Nephron progenitor cell (in vitro differentiated cells): ENCODE data around the gene SETMAR.

ENCODE experiments used
- DNase-seq: peaks from one replicate; pipeline ENCODE4 v3.0.0; 2021
- H3K27ac Mint-ChIP-seq: 2 replicates; pipeline ENCODE4 v1.8.0; 2021; ENCODE audit warnings: mild to moderate bottlenecking, moderate library complexity, mixed read lengths
- H3K27me3 Mint-ChIP-seq: 2 replicates; pipeline ENCODE4 v1.8.0; 2021; ENCODE audit warnings: mild to moderate bottlenecking, low read depth, mixed read lengths; ENCODE audit not compliant: poor library complexity
- H3K36me3 Mint-ChIP-seq: 2 replicates; pipeline ENCODE4 v1.8.0; 2021; ENCODE audit warnings: low read depth, mixed read lengths
- H3K4me1 Mint-ChIP-seq: 2 replicates; pipeline ENCODE4 v1.8.0; 2021; ENCODE audit warnings: mixed read lengths
- H3K4me3 Mint-ChIP-seq: 2 replicates; pipeline ENCODE4 v1.8.0; 2021; ENCODE audit warnings: mild to moderate bottlenecking, moderate library complexity, mixed read lengths
- H3K9me3 Mint-ChIP-seq: 2 replicates; pipeline ENCODE4 v1.8.0; 2021; ENCODE audit warnings: mild to moderate bottlenecking, moderate library complexity, mixed read lengths
- TF ChIP-seq, protein P1 (sequence below): fragments of 200-600 bp; sonication (generic); IDR thresholded peaks from 2 replicates; pipeline ENCODE4 v1.5.0; 2021; ENCODE audit warnings: antibody characterized with exemption

SETMAR gene

GRCh38 chr3:4332111-4332510 lies 28.9 kb downstream of the SETMAR start:
- no peak overlapping the region for H3K4me3 Mint-ChIP-seq
- H3K4me1 Mint-ChIP-seq = peaks cover 10% of the 10 kb centered on the region
- H3K27ac Mint-ChIP-seq = no peak overlapping the region
- H3K27me3 Mint-ChIP-seq = no peaks in the 10 kb centered on the region
- H3K9me3 Mint-ChIP-seq = peaks cover 54% of the 10 kb centered on the region
- TF ChIP-seq, protein P1, sequence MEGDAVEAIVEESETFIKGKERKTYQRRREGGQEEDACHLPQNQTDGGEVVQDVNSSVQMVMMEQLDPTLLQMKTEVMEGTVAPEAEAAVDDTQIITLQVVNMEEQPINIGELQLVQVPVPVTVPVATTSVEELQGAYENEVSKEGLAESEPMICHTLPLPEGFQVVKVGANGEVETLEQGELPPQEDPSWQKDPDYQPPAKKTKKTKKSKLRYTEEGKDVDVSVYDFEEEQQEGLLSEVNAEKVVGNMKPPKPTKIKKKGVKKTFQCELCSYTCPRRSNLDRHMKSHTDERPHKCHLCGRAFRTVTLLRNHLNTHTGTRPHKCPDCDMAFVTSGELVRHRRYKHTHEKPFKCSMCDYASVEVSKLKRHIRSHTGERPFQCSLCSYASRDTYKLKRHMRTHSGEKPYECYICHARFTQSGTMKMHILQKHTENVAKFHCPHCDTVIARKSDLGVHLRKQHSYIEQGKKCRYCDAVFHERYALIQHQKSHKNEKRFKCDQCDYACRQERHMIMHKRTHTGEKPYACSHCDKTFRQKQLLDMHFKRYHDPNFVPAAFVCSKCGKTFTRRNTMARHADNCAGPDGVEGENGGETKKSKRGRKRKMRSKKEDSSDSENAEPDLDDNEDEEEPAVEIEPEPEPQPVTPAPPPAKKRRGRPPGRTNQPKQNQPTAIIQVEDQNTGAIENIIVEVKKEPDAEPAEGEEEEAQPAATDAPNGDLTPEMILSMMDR = no peak
- H3K36me3 Mint-ChIP-seq = peaks cover 41% of the 10 kb centered on the region
- no peak for DNase-seq

DNA sequence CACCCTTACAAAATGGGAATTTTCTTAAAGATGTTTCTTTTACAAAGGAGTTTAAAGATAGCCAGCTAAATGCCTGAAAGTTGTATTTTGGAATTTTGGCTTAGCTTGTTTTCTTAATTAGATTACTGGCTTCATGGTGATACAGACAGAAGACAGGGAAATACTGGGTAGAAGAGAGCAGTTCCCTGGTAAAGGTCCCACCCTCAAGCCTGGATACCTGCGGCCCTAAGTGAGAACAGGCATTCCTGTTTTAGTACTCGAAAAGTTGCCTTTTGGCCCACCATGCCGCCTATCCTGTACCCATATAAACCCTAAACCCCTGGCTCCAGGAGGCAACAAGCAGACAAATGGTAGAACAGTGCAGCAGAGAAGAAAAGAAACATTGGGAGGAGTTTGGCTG lies 29.4 kb downstream of the SETMAR start:
- Mint-ChIP-seq H3K27ac (no peak overlapping the region), H3K4me1 (peaks cover 14% of the 10 kb centered on the region), H3K36me3 (peaks cover 38% of the 10 kb centered on the region), H3K27me3 (no peaks in the 10 kb centered on the region), H3K9me3 (peaks cover 50% of the 10 kb centered on the region), H3K4me3 (no peak overlapping the region)
- DNase-seq = no peak
- TF ChIP-seq, protein P1 = no peak

DNA sequence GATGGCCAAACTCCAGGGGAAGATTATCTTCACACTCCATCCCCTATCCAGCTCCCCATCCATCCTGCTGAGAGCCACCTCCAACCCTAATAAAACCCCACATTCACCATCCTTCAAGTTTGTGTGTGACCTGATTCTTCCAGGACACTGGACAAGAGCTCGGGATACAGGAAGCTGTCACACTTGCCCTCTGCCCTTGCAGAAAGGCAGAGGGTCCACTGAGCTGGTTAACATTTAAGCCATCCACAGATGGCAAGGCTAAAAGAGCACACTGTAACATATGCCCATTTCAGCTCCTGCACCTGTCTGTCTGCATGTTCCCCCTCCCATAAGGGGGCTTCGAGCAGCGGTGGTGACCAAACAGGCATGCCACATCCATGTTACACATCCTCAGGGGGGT lies 29.8 kb downstream of the SETMAR start:
- Mint-ChIP-seq H3K9me3 (peaks cover 46% of the 10 kb centered on the region), H3K36me3 (peaks cover 38% of the 10 kb centered on the region), H3K4me3 (no peak overlapping the region), H3K27ac (no peak overlapping the region), H3K4me1 (peaks cover 18% of the 10 kb centered on the region), H3K27me3 (no peaks in the 10 kb centered on the region)
- DNase-seq = no peak
- TF ChIP-seq, protein P1 = no peak

- Mint-ChIP-seq H3K27me3 (no peaks in the 10 kb centered on the region), H3K27ac (no peak overlapping the region), H3K4me3 (no peak overlapping the region), H3K9me3 (peaks cover 36% of the 10 kb centered on the region), H3K4me1 (peaks cover 23% of the 10 kb centered on the region), H3K36me3 (peaks cover 33% of the 10 kb centered on the region)
- no peak for DNase-seq
- TF ChIP-seq, protein P1 = no peak
Measured at GRCh38 chr3:4334548-4334947, 31.4 kb downstream of the SETMAR start.

DNA sequence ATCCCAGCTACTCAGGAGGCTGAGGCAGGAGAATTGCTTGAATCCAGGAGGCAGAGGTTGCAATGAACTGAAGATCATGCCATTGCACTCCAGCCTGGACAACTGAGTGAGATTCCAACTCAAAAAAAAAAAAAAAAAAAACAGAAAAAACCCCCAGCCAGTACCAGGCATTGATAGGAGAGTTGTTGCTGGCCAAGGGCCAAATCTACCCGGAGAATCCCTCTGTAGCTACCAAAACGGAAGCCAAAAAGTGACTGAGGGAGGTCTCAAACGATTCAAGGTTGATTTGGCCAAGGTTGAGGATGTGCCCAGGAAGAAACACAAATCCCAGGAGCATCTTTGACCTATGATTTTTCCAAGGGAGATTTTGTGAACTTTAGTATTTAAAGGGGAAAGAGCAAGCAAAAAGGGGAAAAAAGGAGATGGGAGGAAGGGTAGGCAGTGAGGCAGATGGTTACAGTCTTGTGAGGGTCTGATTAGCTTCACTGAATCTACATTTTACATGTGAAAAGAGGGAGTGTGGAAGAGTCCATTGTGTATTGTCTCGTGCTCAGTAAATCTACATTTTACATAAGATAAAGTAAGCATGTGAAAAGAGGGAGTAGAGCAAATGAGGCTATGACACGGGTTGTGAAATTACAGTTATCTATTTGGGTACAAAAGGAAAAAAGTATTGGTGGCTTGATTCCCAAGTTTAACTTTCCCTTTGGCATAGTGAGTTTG lies 32.8 kb downstream of the SETMAR start:
- Mint-ChIP-seq H3K4me1 (peaks cover 33% of the 10 kb centered on the region), H3K4me3 (no peak overlapping the region), H3K27ac (no peak overlapping the region), H3K36me3 (peaks cover 25% of the 10 kb centered on the region), H3K27me3 (no peaks in the 10 kb centered on the region), H3K9me3 (peaks cover 24% of the 10 kb centered on the region)
- no peak for DNase-seq
- TF ChIP-seq, protein P1 = no peak

DNA sequence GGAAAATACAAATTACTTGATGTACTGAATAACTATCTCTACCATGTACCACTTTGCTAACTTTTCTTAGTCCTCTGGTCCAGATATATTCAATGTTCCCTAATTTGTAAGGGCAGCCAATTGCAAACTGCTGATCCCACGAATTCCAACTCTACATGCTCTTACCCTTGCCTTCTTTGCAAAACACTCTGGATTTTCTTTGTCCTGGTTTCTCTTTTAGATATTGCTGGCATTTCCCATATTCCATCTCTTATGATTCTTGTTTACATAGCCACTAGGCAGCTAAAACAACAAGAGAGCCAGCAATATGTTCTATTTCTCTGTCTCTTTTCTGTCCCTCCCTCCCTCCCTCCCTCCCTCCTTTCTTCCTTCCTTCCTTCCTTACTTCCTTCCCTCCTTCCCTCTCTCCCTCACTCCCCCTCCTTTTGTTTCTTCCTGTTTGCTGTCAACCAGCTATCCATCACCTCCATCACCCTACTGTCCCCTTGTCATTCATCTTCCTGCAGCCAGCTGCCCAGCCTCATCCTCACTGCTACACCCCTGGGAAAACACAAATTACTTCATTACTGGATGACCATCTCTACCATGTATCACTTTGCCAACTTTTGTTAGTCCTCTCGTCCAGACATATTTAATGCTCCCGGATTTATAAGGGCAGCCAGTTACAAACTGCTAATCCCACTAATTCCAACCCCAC lies 33.8 kb downstream of the SETMAR start:
- Mint-ChIP-seq H3K36me3 (peaks cover 24% of the 10 kb centered on the region), H3K27ac (peak overlapping the region; percentile 39), H3K9me3 (peaks cover 23% of the 10 kb centered on the region), H3K27me3 (no peaks in the 10 kb centered on the region), H3K4me3 (no peak overlapping the region), H3K4me1 (peaks cover 36% of the 10 kb centered on the region)
- TF ChIP-seq, protein P1 = no peak
- DNase-seq = no peak
